ENCODE results near the gene ZDHHC17. TPM values are rescaled to one million over a fixed set of nuclear protein-coding genes. Genes with fewer than 3 reads are reported as not detected.

Gene ZDHHC17
- total RNA-seq, 1 experiment from 2014 or later = 25.3 TPM

GRCh38 chr12:76820888-76821482 lies 57.1 kb downstream of the ZDHHC17 start:
- no TSS peak for BruUV-seq (replicated peaks)
- H3K79me2 ChIP-seq (ENCODE audit: insufficient read depth, low read length) = no peaks in the 10 kb centered on the region
- no peak overlapping the region for H3K27ac ChIP-seq (ENCODE audit: low read depth, low read length)
- TF ChIP-seq ZNF274 (IDR thresholded peaks at IDR 0.05; ENCODE audit: low read depth, low read length) (no peak), YY1 (IDR thresholded peaks at IDR 0.05; ENCODE audit: extremely low read depth, insufficient replicate concordance, low read depth, low read length) (no peak), RAD21 (IDR thresholded peaks at IDR 0.05; ENCODE audit: low read depth) (peak; percentile 60), CTCF (IDR thresholded peaks at IDR 0.05 in 2 of 3, conservative IDR thresholded peaks at IDR 0.05 in 1 of 3; ENCODE audit: borderline replicate concordance in 1 of 3, insufficient read depth in 1 of 3, low read depth in 2 of 3, low read length in 2 of 3) (peak; percentile 41 to 84 (median 74); a peak in 5 of 6 replicates)
- intact Hi-C loops (cut with micrococcal nuclease) = no loop called here
- ATAC-seq = peak; percentile 84
- no peaks in the 10 kb centered on the region for H3K9me3 ChIP-seq (ENCODE audit: control insufficient read depth in 1 of 2, insufficient read depth in 1 of 2, low read depth in 1 of 2, low read length in 2 of 2)
- H3K4me1 ChIP-seq (ENCODE audit: control insufficient read depth in 1 of 2, insufficient read depth in 2 of 2, low read length in 2 of 2) = no peaks in the 10 kb centered on the region
- H3K27me3 ChIP-seq (ENCODE audit: insufficient read depth, low read length) = no peaks in the 10 kb centered on the region
- POLR2A ChIA-PET = no interaction called here
- H3K36me3 ChIP-seq (ENCODE audit: control insufficient read depth in 1 of 2, insufficient read depth in 2 of 2, low read length in 2 of 2) = peaks cover 0 to under 1% of the 10 kb centered on the region in 2 experiments; a peak in 2 of 4 replicates
- no peak overlapping the region for H3K4me3 ChIP-seq (replicated peaks in 1 of 2; ENCODE audit: low read depth in 1 of 2, low read length in 2 of 2)
- no peaks in the 10 kb centered on the region for H4K20me1 ChIP-seq (ENCODE audit: insufficient read depth)
- no peaks in the 10 kb centered on the region for H3K9me2 ChIP-seq (ENCODE audit: insufficient read depth)
- no peak overlapping the region for H2AFZ ChIP-seq (ENCODE audit: low read depth, low read length, poor library complexity, severe bottlenecking)
- H3K9ac ChIP-seq (ENCODE audit: low read length) = no peak overlapping the region
- H3K4me2 ChIP-seq (ENCODE audit: low read length) = no peak overlapping the region
- RAD21 ChIA-PET (ENCODE audit: low non-redundant PET in 1 of 2, low total read pairs in 2 of 2, uncharacterized antibody in 2 of 2, unreplicated experiment in 2 of 2) = no interaction called here
- peak; percentile 7 for DNase-seq (ENCODE audit: low read depth, low spot score)
- CTCF ChIA-PET = interaction anchor here (0.8 to 2.1 kb wide), 13 partner anchors 9 to 199 kb away, joined by 3 to 10 read pairs (median 4); no protein-coding TSS in a partner anchor

- no peaks in the 10 kb centered on the region for H3K4me1 ChIP-seq (ENCODE audit: control insufficient read depth in 1 of 2, insufficient read depth in 2 of 2, low read length in 2 of 2)
- intact Hi-C loops (cut with micrococcal nuclease) = loop anchor here (10.0 kb wide), 1 partner anchor 184 kb away; no protein-coding TSS in a partner anchor
- no peak overlapping the region for H3K4me2 ChIP-seq (ENCODE audit: low read length)
- no peaks in the 10 kb centered on the region for H3K9me2 ChIP-seq (ENCODE audit: insufficient read depth)
- no peaks in the 10 kb centered on the region for H3K79me2 ChIP-seq (ENCODE audit: insufficient read depth, low read length)
- POLR2A ChIA-PET = no interaction called here
- H3K27ac ChIP-seq (ENCODE audit: low read depth, low read length) = no peak overlapping the region
- RAD21 ChIA-PET (ENCODE audit: low non-redundant PET in 1 of 2, low total read pairs in 2 of 2, uncharacterized antibody in 2 of 2, unreplicated experiment in 2 of 2) = no interaction called here
- H2AFZ ChIP-seq (ENCODE audit: low read depth, low read length, poor library complexity, severe bottlenecking) = no peak overlapping the region
- H3K4me3 ChIP-seq (replicated peaks in 1 of 2; ENCODE audit: low read depth in 1 of 2, low read length in 2 of 2) = no peak overlapping the region
- no peak overlapping the region for H3K9ac ChIP-seq (ENCODE audit: low read length)
- DNase-seq (ENCODE audit: low read depth, low spot score) (no peak), ATAC-seq (no peak)
- CTCF ChIA-PET = interaction anchor here (1.0 to 1.3 kb wide), 2 partner anchors 10 to 22 kb away, joined by 3 read pairs; no protein-coding TSS in a partner anchor
- no peaks in the 10 kb centered on the region for H3K27me3 ChIP-seq (ENCODE audit: insufficient read depth, low read length)
- H3K36me3 ChIP-seq (ENCODE audit: control insufficient read depth in 1 of 2, insufficient read depth in 2 of 2, low read length in 2 of 2) = 0 out of 4 replicates have a peak, but pooled peaks cover 0 to 6% of the 10 kb centered on the region in 2 experiments
- no TSS peak for BruUV-seq (replicated peaks)
- no peaks in the 10 kb centered on the region for H3K9me3 ChIP-seq (ENCODE audit: control insufficient read depth in 1 of 2, insufficient read depth in 1 of 2, low read depth in 1 of 2, low read length in 2 of 2)
- no peaks in the 10 kb centered on the region for H4K20me1 ChIP-seq (ENCODE audit: insufficient read depth)
- TF ChIP-seq YY1 (IDR thresholded peaks at IDR 0.05; ENCODE audit: extremely low read depth, insufficient replicate concordance, low read depth, low read length) (no peak), ATF3 (IDR thresholded peaks at IDR 0.05) (no peak), CTCF (IDR thresholded peaks at IDR 0.05 in 2 of 3, conservative IDR thresholded peaks at IDR 0.05 in 1 of 3; ENCODE audit: borderline replicate concordance in 1 of 3, insufficient read depth in 1 of 3, low read depth in 2 of 3, low read length in 2 of 3) (no peak), TCF7L2 (IDR thresholded peaks at IDR 0.05; ENCODE audit: borderline replicate concordance, extremely low read depth, insufficient read depth, insufficient read length) (no peak), ZFX (IDR thresholded peaks at IDR 0.05) (no peak), ELF1 (IDR thresholded peaks at IDR 0.05; ENCODE audit: borderline replicate concordance, low read depth) (no peak), EZH2 (IDR thresholded peaks at IDR 0.05) (no peak), SIN3A (IDR thresholded peaks at IDR 0.05; ENCODE audit: low read depth) (no peak), FOSL1 (IDR thresholded peaks at IDR 0.05; ENCODE audit: low read depth) (no peak), EGR1 (IDR thresholded peaks at IDR 0.05; ENCODE audit: low read depth) (no peak), RAD21 (IDR thresholded peaks at IDR 0.05; ENCODE audit: low read depth) (no peak), POLR2A (IDR thresholded peaks at IDR 0.05; ENCODE audit: borderline replicate concordance, extremely low read depth, insufficient read depth, insufficient read length) (no peak), MAX (IDR thresholded peaks at IDR 0.05) (no peak), EZH2phosphoT487 (IDR thresholded peaks at IDR 0.05; ENCODE audit: borderline replicate concordance) (no peak)
Measured at GRCh38 chr12:76830436-76830835, 66.5 kb downstream of the ZDHHC17 start.

All from HCT116 (cell line).